Esophagus muscularis mucosa (tissue), 4 donors: ENCODE measurements around the gene RNMT. TPM values are rescaled to one million over a fixed set of nuclear protein-coding genes. Genes with fewer than 3 reads are reported as not detected.
"Not testable (repeated sequence)": the region's sequence is repeated elsewhere in the genome, so short reads cannot be mapped to it uniquely, and the experiment has no call there.

Experiments
- DNase-seq: peaks from one replicate; pipeline ENCODE4 v3.0.0-alpha.2; 2017; ENCODE audit errors: extremely low spot score
- H3K27ac ChIP-seq, 4 donors: fragments of 200-600 bp; sonication (generic); replicated peaks in 1 of 4; 1 replicate in 3 of 4; 2 replicates in 1 of 4; pipeline ENCODE4 v1.5.1; 2016 to 2019; ENCODE audit warnings: mild to moderate bottlenecking in 1 of 4
- H3K27me3 ChIP-seq, 4 donors: fragments of 200-600 bp; sonication (generic); one replicate each; pipeline versions ENCODE4 v1.5.1 to v1.6.0; 2016 to 2019
- H3K36me3 ChIP-seq, 4 donors: fragments of 200-600 bp; sonication (generic); one replicate each; pipeline ENCODE4 v1.5.1; 2016 to 2019
- H3K4me1 ChIP-seq, 4 donors: fragments of 200-600 bp; sonication (generic); one replicate each; pipeline ENCODE4 v1.5.1; 2016 to 2019
- H3K4me3 ChIP-seq, 4 donors: fragments of 200-600 bp; sonication (generic); 1 replicate in 2 of 4; 2 replicates in 2 of 4; pipeline ENCODE4 v1.5.1; 2016 to 2019; ENCODE audit warnings: mild to moderate bottlenecking in 4 of 4, moderate library complexity in 1 of 4
- H3K9me3 ChIP-seq, 4 donors: fragments of 200-600 bp; sonication (generic); 1 replicate in 3 of 4; 2 replicates in 1 of 4; pipeline ENCODE4 v1.5.1; 2016 to 2019
- CTCF ChIP-seq, 3 experiments: fragments of 200-600 bp in 2 of 3; fragments of 450-650 bp in 1 of 3; sonication (generic) in 2 of 3; IDR thresholded peaks; one replicate each; pipeline ENCODE4 v1.5.1; 2017 to 2019; ENCODE audit warnings: antibody characterized with exemption in 3 of 3, mild to moderate bottlenecking in 2 of 3, moderate library complexity in 1 of 3
- EP300 ChIP-seq: sonication (generic); formaldehyde crosslinking; IDR thresholded peaks from one replicate; pipeline ENCODE4 v1.6.1; 2017; ENCODE audit warnings: antibody characterized with exemption
- POLR2A ChIP-seq: fragments of 450-650 bp; IDR thresholded peaks from one replicate; pipeline ENCODE4 v1.6.1; 2017; ENCODE audit warnings: antibody characterized with exemption, moderate library complexity, mild to moderate bottlenecking, low read depth
- POLR2AphosphoS5 ChIP-seq, 2 donors: sonication (generic); formaldehyde crosslinking; IDR thresholded peaks; one replicate each; pipeline ENCODE4 v1.6.1; 2017; ENCODE audit warnings: antibody characterized with exemption in 2 of 2
- whole genome bisulfite sequencing: methylation state at CpG from one replicate; pipeline ENCODE4 v1.1.5; 2018; 5-methylcytosine and 5-hydroxymethylcytosine counted together
- intact Hi-C: fragments of 100-400 bp; cut with DNase I; formaldehyde crosslinking; loops from one replicate; pipeline ENCODE4 v1.15.1; 2023
- total RNA-seq, 4 donors: library from RNA; depleted of rRNA; stranded (reverse); fragments of >200 nt; gene quantifications; one replicate each; pipeline versions ENCODE4 v1.1.0 to v1.2.1, GENCODE V29; 2016

Gene RNMT
- total RNA-seq, 4 donors from 2014 or later: 14.1 to 23.7 (median 19.8) TPM

- H3K9me3 ChIP-seq: no peaks in the 10 kb centered on the region
- H3K27ac ChIP-seq: no peak overlapping the region
- H3K4me1 ChIP-seq: peaks cover 0 to 10% (median 4%) of the 10 kb centered on the region in 4 donors
- H3K27me3 ChIP-seq: no peaks in the 10 kb centered on the region
- DNase-seq: no peak
- no peak for TF ChIP-seq POLR2A
- intact Hi-C loops: no loop called here
- H3K4me3 ChIP-seq: no peak overlapping the region
- no peaks in the 10 kb centered on the region for H3K36me3 ChIP-seq
- WGBS: 86% methylated on average over 21 of the region's 21 CpGs
Measured at GRCh38 chr18:13688191-13689136, 38.0 kb upstream of the RNMT start.

GRCh38 chr18:13690060-13690459 is 36.4 kb upstream of the RNMT start:
- intact Hi-C loops, H3K9me3 ChIP-seq, H3K4me3 ChIP-seq, H3K27ac ChIP-seq, H3K36me3 ChIP-seq, H3K27me3 ChIP-seq, DNase-seq: not testable (repeated sequence)
- WGBS: 93% methylated on average over 7 of the region's 9 CpGs
- peaks cover 0 to 10% (median 4%) of the 10 kb centered on the region in 4 donors for H3K4me1 ChIP-seq

- intact Hi-C loops, H3K27ac ChIP-seq, H3K9me3 ChIP-seq, H3K36me3 ChIP-seq, DNase-seq, H3K4me1 ChIP-seq, H3K4me3 ChIP-seq, H3K27me3 ChIP-seq: not testable (repeated sequence)
- WGBS: 93% methylated on average over 5 of the region's 5 CpGs
Measured at GRCh38 chr18:13695337-13695736, 31.1 kb upstream of the RNMT start.

DNA sequence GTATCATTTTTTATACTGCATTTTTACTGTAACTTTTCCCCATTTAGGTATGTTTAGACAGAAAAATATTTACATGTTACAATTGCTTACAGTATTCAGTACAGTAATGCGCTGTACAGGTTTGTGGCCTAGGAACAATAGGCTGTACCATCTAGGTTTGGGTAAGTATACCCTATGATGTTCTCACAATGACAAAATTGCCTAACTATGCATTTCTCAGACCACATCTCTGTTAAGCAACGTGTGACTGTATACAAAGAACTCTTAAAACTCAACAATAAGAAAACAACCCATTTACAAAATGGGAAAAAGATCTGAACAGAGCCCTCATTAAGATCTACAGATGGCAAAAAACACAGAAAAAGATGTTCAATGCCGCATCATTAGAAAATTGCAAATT is 29.5 kb upstream of the RNMT start:
- 93% methylated on average over 3 of the region's 3 CpGs for WGBS
- no peaks in the 10 kb centered on the region for H3K27me3 ChIP-seq
- TF ChIP-seq EP300: no peak
- no peak for TF ChIP-seq POLR2A
- TF ChIP-seq POLR2AphosphoS5 (IDR thresholded peaks at IDR 0.05): no peak
- no peak for TF ChIP-seq CTCF (IDR thresholded peaks at IDR 0.05)
- no peak for DNase-seq
- no peaks in the 10 kb centered on the region for H3K4me1 ChIP-seq
- H3K4me3 ChIP-seq: no peak overlapping the region
- no peaks in the 10 kb centered on the region for H3K36me3 ChIP-seq
- H3K9me3 ChIP-seq: no peaks in the 10 kb centered on the region
- intact Hi-C loops: no loop called here
- H3K27ac ChIP-seq: no peak overlapping the region

DNA sequence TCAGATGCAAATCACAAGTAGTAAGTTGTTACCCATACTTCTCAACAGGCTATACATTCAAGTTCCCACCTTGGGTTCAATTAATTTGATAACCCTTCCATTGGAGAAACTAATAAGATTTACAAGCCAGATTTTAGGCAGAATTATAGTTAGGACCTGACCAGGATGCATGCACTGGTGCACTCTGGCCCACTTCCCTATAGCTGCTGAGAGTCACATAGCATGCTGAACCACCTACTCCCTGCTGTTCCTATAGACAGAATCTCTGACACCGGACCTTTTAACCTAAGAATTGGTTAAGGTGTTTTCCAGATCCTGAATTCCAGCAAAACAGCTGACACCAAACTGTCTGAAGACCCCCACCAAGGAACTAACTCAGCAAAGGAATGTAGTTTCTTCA is 26.3 kb upstream of the RNMT start:
- H3K36me3 ChIP-seq: no peaks in the 10 kb centered on the region
- H3K27me3 ChIP-seq: no peaks in the 10 kb centered on the region
- 94% methylated on average over 1 of the region's 1 CpG for WGBS
- H3K4me1 ChIP-seq: no peaks in the 10 kb centered on the region
- no peak for DNase-seq
- intact Hi-C loops: no loop called here
- H3K27ac ChIP-seq: no peak overlapping the region
- TF ChIP-seq POLR2AphosphoS5 (IDR thresholded peaks at IDR 0.05): no peak
- TF ChIP-seq POLR2A: no peak
- TF ChIP-seq CTCF (IDR thresholded peaks at IDR 0.05): no peak
- no peak for TF ChIP-seq EP300
- H3K9me3 ChIP-seq: no peaks in the 10 kb centered on the region
- no peak overlapping the region for H3K4me3 ChIP-seq

GRCh38 chr18:13703899-13704298 is 22.6 kb upstream of the RNMT start:
- Histone ChIP-seq H3K27ac (no peak overlapping the region), H3K27me3 (no peaks in the 10 kb centered on the region), H3K36me3 (no peaks in the 10 kb centered on the region), H3K4me3 (no peak overlapping the region), H3K9me3 (no peaks in the 10 kb centered on the region), H3K4me1 (peaks cover 0 to 6% (median 0%) of the 10 kb centered on the region in 4 donors)
- intact Hi-C loops: no loop called here
- WGBS: 95% methylated on average over 1 of the region's 1 CpG
- DNase-seq: no peak
- TF ChIP-seq CTCF (IDR thresholded peaks at IDR 0.05) (no peak), POLR2A (no peak), POLR2AphosphoS5 (IDR thresholded peaks at IDR 0.05) (no peak), EP300 (no peak)
